T47D (cell line): ENCODE data around the gene GLIS1.

Source experiments
- DNase-seq, 2 experiments: peaks; one replicate each; pipeline versions ENCODE4 v3.0.0 to v3.0.0-alpha.2; 2011 to 2012; ENCODE audit warnings: low read depth in 1 of 2, low spot score in 1 of 2
- JUND ChIP-seq: IDR thresholded peaks from 2 replicates; pipeline ENCODE4 v1.6.1; 2012; ENCODE audit warnings: low read depth
- in situ Hi-C: cut with HindIII; loops from 2 replicates; pipeline ENCODE4 v1.10.0; 2016; ENCODE audit warnings: low sequenced_read_pairs, low pct_unique_long_range_greater_than_20kb

GLIS1 gene

GRCh38 chr1:53545663-53546408 lies 193.1 kb downstream of the GLIS1 start:
- no peak for TF ChIP-seq JUND
- in situ Hi-C loops = no loop called here
- DNase-seq = no peak

- no peak for TF ChIP-seq JUND
- no peak for DNase-seq
- in situ Hi-C loops = no loop called here
Measured at GRCh38 chr1:53544728-53545515, 194.0 kb downstream of the GLIS1 start.

- in situ Hi-C loops = no loop called here
- no peak for TF ChIP-seq JUND
- no peak for DNase-seq
Measured at GRCh38 chr1:53543778-53544695, 194.9 kb downstream of the GLIS1 start.

GRCh38 chr1:53543130-53543777 lies 195.7 kb downstream of the GLIS1 start:
- DNase-seq = no peak
- in situ Hi-C loops = no loop called here
- no peak for TF ChIP-seq JUND

- in situ Hi-C loops = no loop called here
- DNase-seq = no peak
- TF ChIP-seq JUND = no peak
Measured at GRCh38 chr1:53542551-53542950, 196.4 kb downstream of the GLIS1 start.

- no peak for TF ChIP-seq JUND
- in situ Hi-C loops = no loop called here
- DNase-seq = peak in 1 of 2 experiments; percentile 48
Measured at GRCh38 chr1:53541761-53542550, 197.0 kb downstream of the GLIS1 start.

- no peak for TF ChIP-seq JUND
- no peak for DNase-seq
- in situ Hi-C loops = no loop called here
Measured at GRCh38 chr1:53541263-53541625, 197.7 kb downstream of the GLIS1 start.

- in situ Hi-C loops = no loop called here
- TF ChIP-seq JUND = no peak
- no peak for DNase-seq
Measured at GRCh38 chr1:53540604-53541262, 198.2 kb downstream of the GLIS1 start.

GRCh38 chr1:53539711-53540603 lies 199.0 kb downstream of the GLIS1 start:
- no peak for TF ChIP-seq JUND

GRCh38 chr1:53539226-53539625 lies 199.7 kb downstream of the GLIS1 start:
- in situ Hi-C loops = no loop called here
- DNase-seq = no peak
- TF ChIP-seq JUND = no peak

More at GRCh38 chr1:53539711-53540603, 199.0 kb downstream of the GLIS1 start:
- in situ Hi-C loops = no loop called here
- no peak for DNase-seq
